Activated naive CD4-positive, alpha-beta T cell treated with anti-CD3 and anti-CD28 coated beads, Interleukin-2, amount 10 ng/mL, durations not matched to agents 7 days and 5 days (primary cell): Measurements from ENCODE around the gene ODAD4.
A peak's percentile ranks its signal among the peaks of the same experiment; 100 is the strongest.
"Not testable (repeated sequence)": the region's sequence is repeated elsewhere in the genome, so short reads cannot be mapped to it uniquely, and the experiment has no call there.

Source experiments
- CTCF ChIA-PET: fragments of 350-600 bp; sonication (Branson Sonifier 250); formaldehyde crosslinking; loops from one replicate; lab custom pipeline; 2021; ENCODE audit warnings: antibody characterized with exemption; lab: Charles Lee
- DNase-seq: peaks from one replicate; pipeline ENCODE4 v3.0.0-alpha.2; 2020
- H3K27ac Mint-ChIP-seq: one replicate; pipeline ENCODE4 v1.8.0; 2021; ENCODE audit warnings: mild to moderate bottlenecking, moderate library complexity, mixed read lengths
- H3K27me3 Mint-ChIP-seq: one replicate; pipeline ENCODE4 v1.8.0; 2021; ENCODE audit warnings: mild to moderate bottlenecking, mixed read lengths
- H3K36me3 Mint-ChIP-seq: one replicate; pipeline ENCODE4 v1.8.0; 2021; ENCODE audit warnings: mixed read lengths
- H3K4me1 Mint-ChIP-seq: one replicate; pipeline ENCODE4 v1.8.0; 2021; ENCODE audit warnings: mixed read lengths
- H3K4me3 Mint-ChIP-seq: one replicate; pipeline ENCODE4 v1.8.0; 2021; ENCODE audit warnings: mild to moderate bottlenecking, moderate library complexity, mixed read lengths
- H3K9me3 Mint-ChIP-seq: one replicate; pipeline ENCODE4 v1.8.0; 2021; ENCODE audit warnings: mixed read lengths

Gene ODAD4

DNA sequence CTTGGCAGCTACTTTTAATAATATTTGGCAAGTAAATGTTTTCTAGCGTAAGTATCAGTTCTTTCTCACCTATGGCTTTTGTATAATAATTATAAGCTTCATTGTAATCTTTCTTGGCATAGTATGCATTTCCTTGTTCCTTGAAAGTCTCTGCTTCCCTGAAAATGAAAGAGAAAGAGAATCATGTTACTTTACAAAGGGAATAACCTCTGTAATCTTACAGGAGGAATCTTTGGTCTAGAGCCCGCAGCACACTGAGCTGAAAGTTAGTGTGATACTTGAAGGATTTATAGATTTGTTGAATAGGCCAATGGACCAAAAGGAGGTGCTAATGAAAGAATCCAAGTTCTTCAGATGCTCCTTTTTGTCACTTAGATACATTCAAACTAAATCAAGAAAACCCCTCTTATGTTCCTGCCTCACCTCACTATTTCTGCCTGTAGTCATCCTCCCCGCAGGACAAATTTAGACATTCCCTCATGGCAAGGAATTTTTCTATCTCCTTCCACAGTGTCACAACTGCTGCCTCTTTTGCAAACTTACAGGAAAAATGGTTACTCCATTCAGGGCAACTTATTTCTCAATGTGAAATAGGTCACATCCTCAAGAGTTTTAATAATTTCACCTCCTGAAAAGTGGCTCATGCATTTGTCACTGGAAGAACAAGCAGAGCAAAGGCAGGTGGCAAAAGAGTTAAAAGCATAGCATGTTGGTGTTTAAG is 70.2 kb downstream of the ODAD4 start:
- CTCF ChIA-PET = interaction anchor here (0.9 kb wide), 1 partner anchor 23 kb away, joined by 3 read pairs; no protein-coding TSS in a partner anchor
- Mint-ChIP-seq H3K9me3 (no peaks in the 10 kb centered on the region), H3K27me3 (no peaks in the 10 kb centered on the region), H3K36me3 (peaks cover 42% of the 10 kb centered on the region), H3K4me3 (no peak overlapping the region), H3K27ac (no peak overlapping the region), H3K4me1 (peaks cover 4% of the 10 kb centered on the region)
- DNase-seq = no peak

DNA sequence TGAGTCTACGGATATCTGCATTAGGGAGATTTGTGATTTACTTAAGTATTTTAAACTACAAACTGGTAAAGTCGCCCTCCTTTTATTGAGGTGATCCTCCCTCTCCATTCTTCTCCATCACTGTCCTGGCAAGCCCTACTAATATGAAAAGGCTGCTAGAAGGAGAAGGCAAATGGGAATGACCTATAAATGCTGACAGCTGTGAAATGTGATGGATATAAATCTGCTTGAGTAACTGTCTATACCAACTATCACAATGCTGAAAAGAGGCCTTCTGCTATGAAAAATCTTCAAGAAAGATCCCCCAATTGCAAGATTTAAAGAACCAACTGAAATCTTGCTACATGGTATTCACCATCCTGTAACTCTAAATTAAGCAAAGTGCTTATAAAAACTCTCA is 71.3 kb downstream of the ODAD4 start:
- H3K9me3 Mint-ChIP-seq = no peaks in the 10 kb centered on the region
- peaks cover 4% of the 10 kb centered on the region for H3K4me1 Mint-ChIP-seq
- CTCF ChIA-PET = interaction anchor here (1.3 kb wide), 1 partner anchor 66 kb away, joined by 3 read pairs; no protein-coding TSS in a partner anchor
- H3K4me3 Mint-ChIP-seq = no peak overlapping the region
- no peaks in the 10 kb centered on the region for H3K27me3 Mint-ChIP-seq
- DNase-seq = no peak
- H3K27ac Mint-ChIP-seq = no peak overlapping the region
- H3K36me3 Mint-ChIP-seq = peaks cover 32% of the 10 kb centered on the region

DNA sequence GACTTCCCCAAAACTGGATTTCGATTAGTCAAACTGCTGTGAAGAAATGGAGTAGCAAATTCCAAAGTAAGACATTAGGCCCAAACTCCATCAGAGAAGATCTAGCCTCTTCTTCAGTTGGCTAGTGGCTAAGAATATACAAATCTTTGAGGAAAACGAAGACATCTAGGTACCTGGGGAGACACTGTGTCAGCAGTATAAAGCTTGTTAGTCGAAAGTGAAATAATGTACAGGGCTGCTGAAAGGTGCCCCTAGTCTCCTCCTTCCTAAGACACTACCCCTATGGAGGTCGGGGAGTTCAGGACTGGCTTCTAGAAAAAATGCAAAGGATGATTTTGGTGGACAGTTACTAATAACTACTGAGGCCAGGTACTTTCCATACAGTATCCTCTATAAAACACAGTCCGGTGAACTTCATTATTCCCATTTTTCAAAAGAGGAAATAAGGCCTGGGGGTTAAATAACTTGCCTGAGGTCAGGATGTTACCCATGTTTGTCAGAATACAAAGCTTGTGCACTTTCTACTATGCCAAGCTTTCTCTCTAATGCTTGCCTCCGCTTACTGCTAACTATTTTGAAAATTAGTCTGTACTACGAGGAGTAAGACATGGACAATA is 71.9 kb downstream of the ODAD4 start:
- DNase-seq = no peak
- no peaks in the 10 kb centered on the region for H3K9me3 Mint-ChIP-seq
- H3K4me1 Mint-ChIP-seq = peaks cover 4% of the 10 kb centered on the region
- no peaks in the 10 kb centered on the region for H3K27me3 Mint-ChIP-seq
- CTCF ChIA-PET = interaction anchor here (1.3 kb wide), 1 partner anchor 66 kb away, joined by 3 read pairs; no protein-coding TSS in a partner anchor
- no peak overlapping the region for H3K27ac Mint-ChIP-seq
- H3K4me3 Mint-ChIP-seq = no peak overlapping the region
- peaks cover 31% of the 10 kb centered on the region for H3K36me3 Mint-ChIP-seq

DNA sequence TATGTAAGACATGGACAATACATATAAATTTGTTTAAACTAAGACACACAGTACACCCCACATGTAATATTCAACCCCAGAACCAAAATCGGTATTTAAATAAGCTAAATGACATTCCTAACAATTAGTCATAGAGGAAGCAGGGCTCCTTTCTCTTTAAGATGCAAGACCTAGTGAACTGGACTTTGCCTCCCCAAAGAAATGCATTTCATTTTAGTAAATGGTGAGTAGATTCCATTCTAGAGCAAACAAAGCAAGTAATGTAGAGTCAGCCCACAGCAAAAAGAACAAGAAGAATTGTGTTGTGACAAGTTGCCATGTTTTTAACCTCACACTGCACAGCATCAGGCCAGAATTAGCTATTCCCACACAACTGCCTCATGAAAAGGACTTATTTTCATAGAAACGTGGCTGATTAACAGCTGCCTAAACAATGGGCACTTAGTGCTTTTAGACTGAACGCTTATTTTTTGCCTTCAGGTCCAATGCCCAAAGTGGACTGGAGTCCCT is 72.4 kb downstream of the ODAD4 start:
- Mint-ChIP-seq H3K36me3 (peaks cover 31% of the 10 kb centered on the region), H3K9me3 (no peaks in the 10 kb centered on the region), H3K27me3 (no peaks in the 10 kb centered on the region), H3K4me1 (peaks cover 4% of the 10 kb centered on the region), H3K27ac (no peak overlapping the region), H3K4me3 (no peak overlapping the region)
- DNase-seq = no peak
- CTCF ChIA-PET = interaction anchor here (1.3 kb wide), 2 partner anchors 18 to 65 kb away, joined by 3 read pairs; no protein-coding TSS in a partner anchor

DNA sequence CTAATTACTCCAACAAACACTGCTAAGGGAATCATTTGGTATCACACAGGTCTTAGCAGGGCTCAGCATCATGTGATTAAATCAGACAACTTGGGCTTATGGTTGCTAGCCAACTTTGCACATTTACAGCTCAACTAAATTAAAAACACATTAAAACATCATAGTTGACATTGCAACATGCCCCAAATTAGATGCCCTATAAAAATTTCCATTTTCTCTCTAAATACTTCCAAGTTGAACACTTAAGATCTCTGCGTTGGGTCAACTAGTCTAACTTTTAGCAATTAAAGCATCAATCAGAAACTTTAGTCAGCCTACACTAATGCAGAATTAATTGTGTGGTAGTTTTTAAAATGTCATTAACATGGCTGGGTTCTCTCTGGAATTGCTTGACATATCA is 74.7 kb downstream of the ODAD4 start:
- CTCF ChIA-PET = no interaction called here
- Mint-ChIP-seq H3K4me3 (no peak overlapping the region), H3K27me3 (no peaks in the 10 kb centered on the region), H3K4me1 (peaks cover 11% of the 10 kb centered on the region), H3K27ac (no peak overlapping the region), H3K36me3 (peaks cover 30% of the 10 kb centered on the region), H3K9me3 (no peaks in the 10 kb centered on the region)
- DNase-seq = no peak

DNA sequence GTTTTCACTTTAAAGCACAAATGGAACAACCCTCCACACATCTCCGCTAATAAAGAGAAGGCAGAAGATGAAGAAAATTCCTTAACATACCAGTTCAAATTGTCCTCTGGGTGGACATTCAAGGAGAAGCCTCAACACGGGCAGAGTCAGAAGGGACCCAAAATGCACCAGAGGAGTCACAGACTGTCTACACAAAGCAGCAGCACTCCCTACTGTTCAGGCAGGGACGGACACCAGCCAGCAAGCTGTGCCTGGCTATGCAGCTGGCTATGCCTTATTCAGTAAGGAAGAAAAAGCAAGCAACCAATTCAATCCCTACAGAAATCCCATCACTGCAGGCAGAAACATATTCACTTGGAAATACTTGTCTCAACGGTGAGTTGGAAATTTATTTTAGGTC is 78.8 kb downstream of the ODAD4 start:
- Mint-ChIP-seq H3K36me3 (peaks cover 30% of the 10 kb centered on the region), H3K27me3 (no peaks in the 10 kb centered on the region), H3K4me1 (peaks cover 38% of the 10 kb centered on the region), H3K27ac (no peak overlapping the region), H3K4me3 (no peak overlapping the region), H3K9me3 (no peaks in the 10 kb centered on the region)
- DNase-seq = no peak
- CTCF ChIA-PET = interaction anchor here (1.1 to 2.5 kb wide), 3 partner anchors 11 to 49 kb away, joined by 4 to 5 read pairs (median 5); partner anchors contain the start of gene NKIRAS2

DNA sequence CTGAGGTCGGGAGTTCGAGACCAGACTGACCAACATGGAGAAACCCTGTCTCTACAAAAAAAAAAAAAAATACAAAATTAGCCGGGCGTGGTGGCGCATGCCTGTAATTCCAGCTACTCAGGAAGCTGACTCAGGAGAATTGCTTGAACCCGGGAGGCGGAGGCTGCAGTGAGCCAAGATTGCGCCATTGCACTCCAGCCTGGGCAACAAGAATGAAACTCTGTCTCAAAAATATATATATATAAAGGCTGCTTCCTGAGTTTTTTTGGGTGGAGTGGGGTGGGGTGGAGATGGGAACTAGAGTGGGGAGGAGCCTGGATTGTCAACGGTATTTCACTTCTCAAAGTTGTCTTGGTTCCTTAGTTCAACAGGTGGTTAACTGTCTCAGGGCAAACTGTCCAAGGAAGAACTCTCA is 79.9 kb downstream of the ODAD4 start:
- H3K4me3 Mint-ChIP-seq, DNase-seq, H3K9me3 Mint-ChIP-seq, H3K27me3 Mint-ChIP-seq: not testable (repeated sequence)
- H3K4me1 Mint-ChIP-seq = peaks cover 41% of the 10 kb centered on the region
- peaks cover 31% of the 10 kb centered on the region for H3K36me3 Mint-ChIP-seq
- H3K27ac Mint-ChIP-seq = peak overlapping the region; percentile 2
- CTCF ChIA-PET = interaction anchor here (1.8 to 2.5 kb wide), 2 partner anchors 10 to 48 kb away, joined by 5 read pairs; partner anchors contain the start of gene NKIRAS2

DNA sequence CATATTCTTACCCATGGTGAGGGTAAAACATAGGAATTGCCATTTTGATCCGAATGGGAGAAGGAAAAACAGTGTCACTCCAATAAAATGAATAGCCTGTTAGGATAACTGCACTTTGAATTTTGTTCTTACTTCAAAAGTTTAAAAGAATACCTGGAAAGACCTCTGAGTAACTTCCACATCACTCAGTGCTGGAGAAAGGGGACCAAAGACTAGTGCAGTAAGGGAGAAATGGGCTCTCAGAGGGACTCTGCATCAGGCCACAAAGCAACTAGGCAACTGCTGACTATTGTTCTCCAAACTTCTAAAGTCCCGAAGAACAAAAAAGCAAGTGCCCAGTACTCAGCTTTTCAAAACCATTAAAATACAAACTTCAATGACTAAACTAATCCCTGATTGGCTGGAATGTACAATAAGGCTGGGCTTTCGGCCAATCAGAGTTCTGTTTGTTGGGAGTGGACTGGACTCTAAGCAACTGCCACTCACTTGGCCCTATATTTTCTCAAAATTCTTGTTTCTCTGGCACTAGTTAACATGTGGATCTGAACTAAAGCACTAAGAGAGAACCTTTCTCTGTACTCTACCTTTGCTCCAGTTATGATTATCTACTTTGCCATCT is 80.6 kb downstream of the ODAD4 start:
- no peak for DNase-seq

DNA sequence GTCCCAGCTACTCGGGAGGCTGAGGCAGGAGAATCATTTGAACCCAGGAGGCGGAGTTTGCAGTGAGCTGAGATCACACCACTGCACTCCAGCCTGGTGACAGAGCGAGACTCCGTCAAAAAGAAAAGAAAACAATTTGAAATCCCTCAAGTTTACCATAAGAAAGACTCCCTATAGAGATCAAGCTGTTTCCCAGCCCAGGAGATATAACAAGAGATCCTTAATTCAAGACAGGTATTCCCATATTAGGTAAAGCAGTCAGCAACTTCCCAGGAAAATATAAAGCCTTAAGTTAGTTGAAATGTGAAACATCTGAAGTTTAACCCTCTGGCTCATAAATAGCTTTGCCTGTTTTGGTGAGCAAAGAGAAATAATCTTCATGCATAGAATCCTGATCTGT is 81.9 kb downstream of the ODAD4 start:
- Mint-ChIP-seq H3K4me1 (peaks cover 51% of the 10 kb centered on the region), H3K36me3 (peaks cover 30% of the 10 kb centered on the region)
- not testable (repeated sequence) for H3K27me3 Mint-ChIP-seq, H3K27ac Mint-ChIP-seq, H3K9me3 Mint-ChIP-seq, DNase-seq, H3K4me3 Mint-ChIP-seq
- CTCF ChIA-PET = interaction anchor here (0.6 to 2.2 kb wide), 4 partner anchors 11 to 282 kb away, joined by 3 to 5 read pairs (median 4); no protein-coding TSS in a partner anchor

More for the DNA sequence above, 80.6 kb downstream of the ODAD4 start:
- H3K4me3 Mint-ChIP-seq = no peak overlapping the region
- H3K27ac Mint-ChIP-seq = peak overlapping the region; percentile 11
- peaks cover 32% of the 10 kb centered on the region for H3K36me3 Mint-ChIP-seq
- H3K9me3 Mint-ChIP-seq = no peaks in the 10 kb centered on the region
- H3K4me1 Mint-ChIP-seq = peaks cover 47% of the 10 kb centered on the region
- CTCF ChIA-PET = interaction anchor here (1.7 to 2.5 kb wide), 2 partner anchors 9 to 12 kb away, joined by 5 read pairs; partner anchors contain the start of gene NKIRAS2
- H3K27me3 Mint-ChIP-seq = no peaks in the 10 kb centered on the region

DNA sequence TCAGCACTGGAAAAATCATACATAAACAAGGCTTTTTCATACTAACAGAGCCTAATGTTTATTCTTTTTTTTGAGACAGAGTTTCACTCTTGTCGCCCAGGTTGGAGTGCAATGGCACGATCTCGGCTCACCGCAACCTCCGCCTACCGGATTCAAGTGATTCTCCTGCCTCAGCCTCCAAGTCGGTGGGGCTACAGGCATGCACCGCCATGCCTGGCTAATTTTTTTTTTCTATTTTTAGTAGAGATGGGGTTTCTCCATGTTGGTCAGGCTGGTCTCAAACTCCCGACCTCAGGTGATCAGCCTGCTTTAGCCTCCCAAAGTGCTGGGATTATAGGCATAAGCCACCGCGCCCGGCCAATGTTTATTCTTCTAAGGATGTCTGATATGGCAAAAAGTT is 83.3 kb downstream of the ODAD4 start:
- H3K27ac Mint-ChIP-seq, CTCF ChIA-PET, DNase-seq, H3K9me3 Mint-ChIP-seq, H3K4me3 Mint-ChIP-seq, H3K27me3 Mint-ChIP-seq: not testable (repeated sequence)
- Mint-ChIP-seq H3K4me1 (peaks cover 61% of the 10 kb centered on the region), H3K36me3 (peaks cover 30% of the 10 kb centered on the region)
